IMR-90 (cell line): ENCODE measurements around the gene CFAP69. TPM values are rescaled to one million over a fixed set of nuclear protein-coding genes. Genes with fewer than 3 reads are reported as not detected.

Source experiments
- ATAC-seq: fragments of 200-7000 bp; cut with Tn5 transposase; 2 replicates; pipeline ENCODE4 v1.9.1; 2020; ENCODE audit warnings: low read depth, mild to moderate bottlenecking, moderate library complexity
- BruUV-seq: library from RNA; stranded (reverse); fragments of 400-500 nt; replicated peaks from 2 replicates; lab custom pipeline; 2021; lab: Mats Ljungman, UMichigan
- CTCF ChIA-PET: fragments of 300-600 bp; formaldehyde crosslinking; extraction: SDS; loops from one replicate; lab custom pipeline; 2021; ENCODE audit warnings: antibody characterized with exemption; lab: Yijun Ruan, JAX
- POLR2A ChIA-PET: fragments of 300-600 bp; sonication (Branson Sonifier 250); formaldehyde crosslinking; loops from one replicate; lab custom pipeline; 2022; ENCODE audit warnings: antibody characterized with exemption; ENCODE audit not compliant: unreplicated experiment; lab: Charles Lee
- DNase-seq: peaks from one replicate; pipeline ENCODE4 v3.0.0; 2013
- H2AFZ ChIP-seq: replicated peaks from 2 replicates; pipeline ENCODE3; 2013; ENCODE audit warnings: low read length, mild to moderate bottlenecking; ENCODE audit not compliant: poor library complexity
- H2AK5ac ChIP-seq: 2 replicates; pipeline ENCODE4 v1.6.1; 2013; ENCODE audit warnings: low read depth, low read length, inconsistent platforms
- H2AK9ac ChIP-seq: replicated peaks from 2 replicates; pipeline ENCODE3; 2013; ENCODE audit warnings: mild to moderate bottlenecking, low read depth, low read length, moderate library complexity; ENCODE audit not compliant: poor library complexity
- H2BK120ac ChIP-seq: 2 replicates; pipeline ENCODE4 v1.6.1; 2013; ENCODE audit warnings: low read depth, low read length, inconsistent platforms
- H2BK15ac ChIP-seq: 3 replicates; pipeline ENCODE4 v1.6.1; 2013; ENCODE audit warnings: low read depth, low read length, inconsistent platforms
- H2BK20ac ChIP-seq: 2 replicates; pipeline ENCODE4 v1.6.1; 2013; ENCODE audit warnings: low read depth, mild to moderate bottlenecking, inconsistent platforms, low read length, moderate library complexity
- H2BK5ac ChIP-seq: 2 replicates; pipeline ENCODE4 v1.6.1; 2013; ENCODE audit warnings: mild to moderate bottlenecking, low read depth, low read length, inconsistent platforms; ENCODE audit not compliant: poor library complexity, severe bottlenecking
- H3K14ac ChIP-seq: replicated peaks from 2 replicates; pipeline ENCODE4 v1.6.1; 2013; ENCODE audit warnings: low read depth, low read length, inconsistent platforms
- H3K18ac ChIP-seq: 2 replicates; pipeline ENCODE4 v1.6.1; 2013; ENCODE audit warnings: low read depth, low read length, control low read depth
- H3K23ac ChIP-seq: 2 replicates; pipeline ENCODE4 v1.6.1; 2013; ENCODE audit warnings: low read depth, low read length, inconsistent platforms
- H3K27ac ChIP-seq: 2 replicates; pipeline ENCODE4 v1.5.1; 2013; ENCODE audit warnings: mild to moderate bottlenecking, control low read depth, low read length; ENCODE audit not compliant: insufficient read depth
- H3K27me3 ChIP-seq: 2 replicates; pipeline ENCODE4 v1.6.1; 2013; ENCODE audit warnings: low read length; ENCODE audit not compliant: control insufficient read depth, insufficient read depth
- H3K36me3 ChIP-seq: 2 replicates; pipeline ENCODE4 v1.6.1; 2013; ENCODE audit warnings: low read length, mixed read lengths; ENCODE audit not compliant: control insufficient read depth, insufficient read depth
- H3K4ac ChIP-seq: 2 replicates; pipeline ENCODE4 v1.6.1; 2013; ENCODE audit warnings: low read depth, low read length, inconsistent platforms
- H3K4me1 ChIP-seq: 2 replicates; pipeline ENCODE4 v1.6.1; 2013; ENCODE audit warnings: low read length, mixed read lengths; ENCODE audit not compliant: control insufficient read depth, insufficient read depth
- H3K4me2 ChIP-seq: 2 replicates; pipeline ENCODE4 v1.6.1; 2013; ENCODE audit warnings: low read depth, mild to moderate bottlenecking, control low read depth, low read length, moderate library complexity
- H3K4me3 ChIP-seq: 2 replicates; pipeline ENCODE4 v1.5.1; 2013; ENCODE audit warnings: low read depth, mild to moderate bottlenecking, control low read depth, low read length, moderate library complexity; ENCODE audit not compliant: insufficient read depth
- H3K56ac ChIP-seq: 2 replicates; pipeline ENCODE4 v1.6.1; 2013; ENCODE audit warnings: low read length, inconsistent platforms; ENCODE audit not compliant: insufficient read depth; ENCODE audit errors: extremely low read depth
- H3K79me1 ChIP-seq, 2 experiments: 2 replicates each; pipeline ENCODE4 v1.6.1; 2013; ENCODE audit warnings: low read length in 2 of 2, inconsistent platforms in 1 of 2, low read depth in 1 of 2
- H3K9ac ChIP-seq: 2 replicates; pipeline ENCODE4 v1.6.1; 2013; ENCODE audit warnings: low read depth, low read length, control low read depth
- H3K9me1 ChIP-seq: 2 replicates; pipeline ENCODE4 v1.6.1; 2013; ENCODE audit warnings: low read length, inconsistent platforms; ENCODE audit not compliant: insufficient read depth
- H3K9me3 ChIP-seq: 2 replicates; pipeline ENCODE4 v1.6.1; 2013; ENCODE audit warnings: low read length; ENCODE audit not compliant: control insufficient read depth, insufficient read depth
- H4K20me1 ChIP-seq: 2 replicates; pipeline ENCODE4 v1.6.1; 2013; ENCODE audit warnings: low read length, inconsistent platforms; ENCODE audit not compliant: insufficient read depth
- H4K5ac ChIP-seq: 2 replicates; pipeline ENCODE4 v1.6.1; 2013; ENCODE audit warnings: mild to moderate bottlenecking, low read depth, low read length, control low read depth
- H4K8ac ChIP-seq, 2 experiments: 2 replicates each; pipeline ENCODE4 v1.6.1; 2013; ENCODE audit warnings: low read depth in 2 of 2, low read length in 2 of 2, control low read depth in 1 of 2, inconsistent platforms in 1 of 2
- H4K91ac ChIP-seq: 2 replicates; pipeline ENCODE4 v1.6.1; 2013; ENCODE audit warnings: low read depth, low read length, inconsistent platforms; ENCODE audit not compliant: insufficient read depth
- BHLHE40 ChIP-seq: fragments of 150-350 bp; IDR thresholded peaks from 2 replicates; pipeline ENCODE4 v1.6.1; 2016; ENCODE audit warnings: mild to moderate bottlenecking, low read depth, low read length
- CEBPB ChIP-seq: IDR thresholded peaks from 2 replicates; pipeline ENCODE4 v1.6.1; 2012; ENCODE audit warnings: low read depth, low read length, improper control_type of control experiment
- CHD1 ChIP-seq: IDR thresholded peaks from 2 replicates; pipeline ENCODE4 v1.6.1; 2012; ENCODE audit warnings: low read depth, low read length, improper control_type of control experiment
- FOS ChIP-seq: fragments of 150-350 bp; IDR thresholded peaks from 2 replicates; pipeline ENCODE4 v1.6.1; 2016; ENCODE audit warnings: low read depth, low read length
- MAFK ChIP-seq: IDR thresholded peaks from 2 replicates; pipeline ENCODE4 v1.6.1; 2012; ENCODE audit warnings: low read depth, low read length, improper control_type of control experiment
- MAZ ChIP-seq: IDR thresholded peaks from 2 replicates; pipeline ENCODE4 v1.6.1; 2012; ENCODE audit warnings: low read depth, mild to moderate bottlenecking, low read length, improper control_type of control experiment, moderate library complexity, borderline replicate concordance
- MXI1 ChIP-seq: IDR thresholded peaks from 2 replicates; pipeline ENCODE4 v1.6.1; 2012; ENCODE audit warnings: low read depth, mild to moderate bottlenecking, low read length, moderate library complexity, borderline replicate concordance
- NFE2L2 ChIP-seq: fragments of 150-350 bp; IDR thresholded peaks from 2 replicates; pipeline ENCODE4 v1.6.1; 2016; ENCODE audit warnings: low read depth, mild to moderate bottlenecking, low read length
- POLR2A ChIP-seq: IDR thresholded peaks from 2 replicates; pipeline ENCODE4 v1.6.1; 2012; ENCODE audit warnings: mild to moderate bottlenecking, low read depth, low read length
- RAD21 ChIP-seq: IDR thresholded peaks from 2 replicates; pipeline ENCODE4 v1.6.1; 2012; ENCODE audit warnings: low read length, improper control_type of control experiment
- RCOR1 ChIP-seq: IDR thresholded peaks from 2 replicates; pipeline ENCODE4 v1.6.1; 2012; ENCODE audit warnings: mild to moderate bottlenecking, low read length, improper control_type of control experiment; ENCODE audit not compliant: insufficient replicate concordance
- RFX5 ChIP-seq: IDR thresholded peaks from 2 replicates; pipeline ENCODE4 v1.8.0; 2012; ENCODE audit warnings: low read depth, mild to moderate bottlenecking, low read length, moderate library complexity
- SMC3 ChIP-seq: fragments of 150-350 bp; IDR thresholded peaks from 2 replicates; pipeline ENCODE4 v1.6.1; 2016; ENCODE audit warnings: low read depth, mild to moderate bottlenecking, antibody characterized with exemption, low read length, moderate library complexity
- WGBS, 2 experiments: methylation state at CpG; one replicate each; pipeline versions ENCODE4 v1.1.5 to v1.1.7; 2013; ENCODE audit warnings: missing lambda C conversion rate in 2 of 2; ENCODE audit not compliant: insufficient read length in 1 of 2; ENCODE audit errors: extremely low coverage in 2 of 2; 5-methylcytosine and 5-hydroxymethylcytosine counted together
- dilution Hi-C: fragments of 300-500 bp; cut with HindIII; formaldehyde crosslinking; loops from one replicate; pipeline ENCODE4 v1.14.3; 2018; ENCODE audit warnings: low sequenced_read_pairs; ENCODE audit not compliant: unreplicated experiment
- in situ Hi-C: fragments of 300-500 bp; cut with MboI; formaldehyde crosslinking; loops from 3 replicates; pipeline ENCODE4 v1.14.3; 2019; ENCODE audit warnings: low sequenced_read_pairs, inconsistent platforms, mixed read lengths
- intact Hi-C: fragments of 100-400 bp; cut with micrococcal nuclease; formaldehyde crosslinking; loops from 2 replicates; pipeline ENCODE4 v1.10.0; 2022
- polyA plus RNA-seq, 3 experiments: library from polyadenylated mRNA; depleted of rRNA; stranded (reverse); fragments of >200 nt; gene quantifications; 2 replicates each; pipeline ENCODE4 v1.2.3, GENCODE V29; 2012; ENCODE audit warnings: low replicate concordance in 1 of 3
- total RNA-seq: library from RNA; depleted of rRNA; stranded (reverse); fragments of >200 nt; gene quantifications from 2 replicates; pipeline ENCODE4 v1.2.3, GENCODE V29; 2012
- TF ChIP-seq, protein P1 (sequence below): conservative IDR thresholded peaks from 2 replicates; pipeline ENCODE4 v1.5.1; 2012; ENCODE audit warnings: mild to moderate bottlenecking, low read depth, low read length, improper control_type of control experiment
- TF ChIP-seq, protein P2 (sequence below): fragments of 150-350 bp; IDR thresholded peaks from 2 replicates; pipeline ENCODE4 v1.6.1; 2016; ENCODE audit warnings: low read depth, mild to moderate bottlenecking, low read length, moderate library complexity, borderline replicate concordance
- TF ChIP-seq, protein P3 (sequence below): fragments of 150-350 bp; IDR thresholded peaks from 2 replicates; pipeline ENCODE4 v1.6.1; 2017; ENCODE audit warnings: mild to moderate bottlenecking, antibody characterized with exemption, low read length, low read depth

The CFAP69 gene
- total and polyA plus RNA-seq, 2 of the 4 experiments (the other 2 are of a cell fraction): 0.72 to 0.86 TPM

DNA sequence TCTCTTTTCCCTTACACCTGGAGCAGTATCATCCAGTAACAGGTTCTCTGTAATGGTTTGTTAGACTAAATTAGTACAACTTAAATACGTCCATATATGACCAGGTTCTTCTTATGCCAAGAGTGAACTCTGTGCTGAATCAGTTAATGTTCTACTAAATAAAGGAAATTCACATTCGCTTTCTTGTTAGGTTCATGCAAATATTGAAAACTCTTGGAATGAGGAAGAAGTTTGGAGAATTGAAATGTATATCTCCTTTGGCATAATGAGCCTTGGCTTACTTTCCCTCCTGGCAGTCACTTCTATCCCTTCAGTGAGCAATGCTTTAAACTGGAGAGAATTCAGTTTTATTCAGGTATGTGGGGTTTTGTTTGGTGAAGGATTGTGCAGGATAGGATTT lies 15.3 kb upstream of the CFAP69 start:
- TF ChIP-seq MAZ (no peak), POLR2A (no peak), NFE2L2 (no peak), FOS (no peak), CHD1 (no peak), BHLHE40 (no peak), RFX5 (no peak), MXI1 (no peak), SMC3 (no peak), MAFK (no peak), RCOR1 (no peak), RAD21 (no peak), CEBPB (no peak)
- TF ChIP-seq, protein P1, sequence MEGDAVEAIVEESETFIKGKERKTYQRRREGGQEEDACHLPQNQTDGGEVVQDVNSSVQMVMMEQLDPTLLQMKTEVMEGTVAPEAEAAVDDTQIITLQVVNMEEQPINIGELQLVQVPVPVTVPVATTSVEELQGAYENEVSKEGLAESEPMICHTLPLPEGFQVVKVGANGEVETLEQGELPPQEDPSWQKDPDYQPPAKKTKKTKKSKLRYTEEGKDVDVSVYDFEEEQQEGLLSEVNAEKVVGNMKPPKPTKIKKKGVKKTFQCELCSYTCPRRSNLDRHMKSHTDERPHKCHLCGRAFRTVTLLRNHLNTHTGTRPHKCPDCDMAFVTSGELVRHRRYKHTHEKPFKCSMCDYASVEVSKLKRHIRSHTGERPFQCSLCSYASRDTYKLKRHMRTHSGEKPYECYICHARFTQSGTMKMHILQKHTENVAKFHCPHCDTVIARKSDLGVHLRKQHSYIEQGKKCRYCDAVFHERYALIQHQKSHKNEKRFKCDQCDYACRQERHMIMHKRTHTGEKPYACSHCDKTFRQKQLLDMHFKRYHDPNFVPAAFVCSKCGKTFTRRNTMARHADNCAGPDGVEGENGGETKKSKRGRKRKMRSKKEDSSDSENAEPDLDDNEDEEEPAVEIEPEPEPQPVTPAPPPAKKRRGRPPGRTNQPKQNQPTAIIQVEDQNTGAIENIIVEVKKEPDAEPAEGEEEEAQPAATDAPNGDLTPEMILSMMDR: no peak
- TF ChIP-seq, protein P2, sequence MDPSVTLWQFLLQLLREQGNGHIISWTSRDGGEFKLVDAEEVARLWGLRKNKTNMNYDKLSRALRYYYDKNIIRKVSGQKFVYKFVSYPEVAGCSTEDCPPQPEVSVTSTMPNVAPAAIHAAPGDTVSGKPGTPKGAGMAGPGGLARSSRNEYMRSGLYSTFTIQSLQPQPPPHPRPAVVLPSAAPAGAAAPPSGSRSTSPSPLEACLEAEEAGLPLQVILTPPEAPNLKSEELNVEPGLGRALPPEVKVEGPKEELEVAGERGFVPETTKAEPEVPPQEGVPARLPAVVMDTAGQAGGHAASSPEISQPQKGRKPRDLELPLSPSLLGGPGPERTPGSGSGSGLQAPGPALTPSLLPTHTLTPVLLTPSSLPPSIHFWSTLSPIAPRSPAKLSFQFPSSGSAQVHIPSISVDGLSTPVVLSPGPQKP: no peak
- TF ChIP-seq, protein P3, sequence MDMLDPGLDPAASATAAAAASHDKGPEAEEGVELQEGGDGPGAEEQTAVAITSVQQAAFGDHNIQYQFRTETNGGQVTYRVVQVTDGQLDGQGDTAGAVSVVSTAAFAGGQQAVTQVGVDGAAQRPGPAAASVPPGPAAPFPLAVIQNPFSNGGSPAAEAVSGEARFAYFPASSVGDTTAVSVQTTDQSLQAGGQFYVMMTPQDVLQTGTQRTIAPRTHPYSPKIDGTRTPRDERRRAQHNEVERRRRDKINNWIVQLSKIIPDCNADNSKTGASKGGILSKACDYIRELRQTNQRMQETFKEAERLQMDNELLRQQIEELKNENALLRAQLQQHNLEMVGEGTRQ: no peak
- H3K4ac ChIP-seq: no peak overlapping the region
- H2AFZ ChIP-seq: no peak overlapping the region
- H2BK15ac ChIP-seq: no peak overlapping the region
- no peak overlapping the region for H3K56ac ChIP-seq
- ChIA-PET POLR2A (no interaction called here), CTCF (interaction anchor here (0.8 kb wide), 1 partner anchor 18 kb away, joined by 4 read pairs; the partner anchor contains the start of gene STEAP2)
- WGBS, 2 experiments: no CpG with 5 or more reads among the region's 2 CpGs
- H4K20me1 ChIP-seq: no peaks in the 10 kb centered on the region
- no peaks in the 10 kb centered on the region for H3K9me1 ChIP-seq
- H3K23ac ChIP-seq: no peak overlapping the region
- dilution Hi-C loops (no loop called here), intact Hi-C loops (no loop called here), in situ Hi-C loops (no loop called here)
- no peaks in the 10 kb centered on the region for H3K36me3 ChIP-seq
- H2BK120ac ChIP-seq: no peak overlapping the region
- H3K4me1 ChIP-seq: no peaks in the 10 kb centered on the region
- H2BK20ac ChIP-seq: no peak overlapping the region
- DNase-seq (no peak), ATAC-seq (no peak)
- no peak overlapping the region for H2AK9ac ChIP-seq
- H3K4me3 ChIP-seq: no peak overlapping the region
- no peak overlapping the region for H3K27ac ChIP-seq
- no peak overlapping the region for H2BK5ac ChIP-seq
- no TSS peak for BruUV-seq
- no peak overlapping the region for H2AK5ac ChIP-seq
- no peaks in the 10 kb centered on the region; a peak in 1 of 4 replicates for H3K79me1 ChIP-seq
- no peak overlapping the region for H4K5ac ChIP-seq
- no peak overlapping the region for H3K18ac ChIP-seq
- H3K9me3 ChIP-seq: no peaks in the 10 kb centered on the region
- H4K91ac ChIP-seq: no peak overlapping the region
- no peak overlapping the region for H3K9ac ChIP-seq
- H3K14ac ChIP-seq: no peak overlapping the region
- no peak overlapping the region for H4K8ac ChIP-seq
- no peaks in the 10 kb centered on the region for H3K27me3 ChIP-seq
- no peak overlapping the region for H3K4me2 ChIP-seq
